GM21360 (cell line): Measurements from ENCODE around the gene TATDN3.
"Not testable (repeated sequence)": the region's sequence is repeated elsewhere in the genome, so short reads cannot be mapped to it uniquely, and the experiment has no call there.

Source experiments
- ATAC-seq: cut with Tn5 transposase; IDR thresholded peaks from one replicate; pipeline ENCODE4 v1.9.1; 2021; ENCODE audit warnings: mild to moderate bottlenecking, moderate library complexity; ENCODE audit not compliant: unreplicated experiment

The TATDN3 gene

DNA sequence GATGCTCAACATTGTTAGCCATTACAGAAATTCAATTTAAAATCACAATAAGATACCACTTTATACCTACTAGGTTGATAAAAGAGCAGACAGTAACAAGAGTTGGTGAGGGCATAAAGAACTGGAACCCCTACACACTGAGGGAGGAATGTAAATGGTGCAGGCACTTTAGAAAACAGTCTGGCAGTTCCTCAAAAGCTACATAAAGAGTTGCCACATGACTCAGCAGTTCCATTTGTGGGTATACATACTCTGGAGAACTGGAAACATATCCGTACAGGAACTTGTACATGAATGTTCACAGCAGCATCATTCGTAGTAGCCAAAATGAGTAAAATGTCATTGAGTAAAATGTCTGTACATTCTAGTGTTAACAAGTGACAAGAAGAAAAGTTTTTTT is 17.1 kb upstream of the TATDN3 start:
- no peak for ATAC-seq

DNA sequence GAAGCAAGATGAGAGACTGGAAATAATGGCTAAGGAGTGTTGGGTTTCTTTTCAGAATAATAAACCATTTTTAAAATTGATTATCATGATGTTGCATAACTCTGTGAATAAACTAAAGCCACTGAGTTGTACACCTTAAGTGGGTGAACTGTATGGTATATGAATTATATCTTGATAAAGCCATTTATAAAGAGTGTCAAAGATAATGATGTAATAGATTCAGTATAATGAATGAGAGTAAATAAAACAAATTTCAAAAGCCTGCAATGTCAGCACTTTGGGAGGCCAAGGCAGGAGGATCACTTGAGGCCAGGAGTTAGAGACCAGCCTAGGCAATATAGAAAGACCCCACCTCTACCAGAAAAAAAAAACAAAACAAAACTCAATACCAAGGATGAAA is 16.5 kb upstream of the TATDN3 start:
- ATAC-seq, result no peak

DNA sequence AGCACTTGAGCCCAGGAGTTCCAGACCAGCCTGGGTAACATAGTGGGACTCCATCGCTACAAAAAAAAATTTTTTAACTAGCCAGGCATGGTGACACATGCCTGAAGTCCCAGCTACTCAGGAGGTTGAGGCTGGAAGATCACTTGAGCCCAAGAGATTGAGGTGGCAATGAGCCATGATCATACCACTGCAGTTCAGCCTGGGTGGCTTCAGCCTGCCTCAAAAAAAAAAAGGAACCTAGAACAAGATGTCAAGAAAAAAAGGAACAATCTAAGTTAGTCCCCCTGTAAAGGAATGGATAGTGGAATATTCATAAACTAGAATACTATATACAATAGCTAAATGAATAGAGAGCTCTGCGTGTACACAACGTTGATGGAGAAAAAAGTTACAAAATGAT is 14.5 kb upstream of the TATDN3 start:
- no peak for ATAC-seq

DNA sequence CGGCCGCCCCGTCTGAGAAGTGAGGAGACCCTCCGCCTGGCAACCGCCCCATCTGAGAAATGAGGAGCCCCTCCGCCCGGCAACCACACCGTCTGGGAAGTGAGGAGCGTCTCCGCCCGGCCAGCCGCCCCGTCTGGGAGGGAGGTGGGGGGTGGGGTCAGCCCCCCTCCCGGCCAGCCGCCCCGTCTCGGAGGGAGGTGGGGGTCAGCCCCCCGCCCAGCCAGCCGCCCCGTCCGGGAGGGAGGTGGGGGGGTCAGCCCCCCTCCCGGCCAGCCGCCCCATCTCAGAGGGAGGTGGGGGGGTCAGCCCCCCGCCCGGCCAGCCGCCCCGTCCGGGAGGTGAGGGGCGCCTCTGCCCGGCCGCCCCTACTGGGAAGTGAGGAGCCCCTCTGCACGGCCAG is 12.6 kb upstream of the TATDN3 start:
- ATAC-seq, result not testable (repeated sequence)

DNA sequence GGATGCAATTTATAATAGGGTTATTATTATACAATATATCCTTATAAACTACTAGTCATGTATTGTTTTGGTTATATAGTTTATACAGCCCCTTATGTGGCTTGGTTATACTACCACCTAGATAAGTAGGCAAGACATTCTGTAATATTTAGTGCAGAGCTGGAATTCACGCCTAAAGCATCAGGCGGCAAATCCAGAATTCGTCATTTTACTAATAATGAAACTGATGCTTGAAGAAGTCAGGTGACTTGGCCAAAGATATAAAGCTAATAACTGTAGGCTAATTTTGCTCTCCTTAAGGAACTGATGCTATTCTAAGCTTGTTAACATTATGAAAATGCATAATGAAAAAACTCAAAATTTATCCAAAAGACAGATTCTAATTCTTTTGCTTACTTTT is 10.9 kb upstream of the TATDN3 start:
- no peak for ATAC-seq

DNA sequence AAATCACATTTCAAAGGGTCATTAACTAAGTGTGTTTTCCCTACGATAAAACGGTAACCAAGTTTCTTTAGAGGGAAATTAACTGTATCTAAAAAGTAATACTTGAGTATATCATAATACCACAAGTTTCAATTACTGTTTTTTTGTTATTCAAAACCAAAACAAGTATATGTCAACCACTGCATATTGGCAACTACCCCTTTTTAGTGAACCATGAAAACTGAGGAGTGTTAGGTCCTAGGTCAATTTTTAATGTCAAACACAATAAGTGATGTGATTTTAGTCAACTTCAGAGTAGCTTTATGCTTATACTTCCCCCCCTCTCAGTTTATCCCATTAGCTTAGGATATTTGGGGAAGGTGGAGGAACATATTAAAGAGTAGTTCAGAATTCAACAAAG is 10.5 kb upstream of the TATDN3 start:
- no peak for ATAC-seq

DNA sequence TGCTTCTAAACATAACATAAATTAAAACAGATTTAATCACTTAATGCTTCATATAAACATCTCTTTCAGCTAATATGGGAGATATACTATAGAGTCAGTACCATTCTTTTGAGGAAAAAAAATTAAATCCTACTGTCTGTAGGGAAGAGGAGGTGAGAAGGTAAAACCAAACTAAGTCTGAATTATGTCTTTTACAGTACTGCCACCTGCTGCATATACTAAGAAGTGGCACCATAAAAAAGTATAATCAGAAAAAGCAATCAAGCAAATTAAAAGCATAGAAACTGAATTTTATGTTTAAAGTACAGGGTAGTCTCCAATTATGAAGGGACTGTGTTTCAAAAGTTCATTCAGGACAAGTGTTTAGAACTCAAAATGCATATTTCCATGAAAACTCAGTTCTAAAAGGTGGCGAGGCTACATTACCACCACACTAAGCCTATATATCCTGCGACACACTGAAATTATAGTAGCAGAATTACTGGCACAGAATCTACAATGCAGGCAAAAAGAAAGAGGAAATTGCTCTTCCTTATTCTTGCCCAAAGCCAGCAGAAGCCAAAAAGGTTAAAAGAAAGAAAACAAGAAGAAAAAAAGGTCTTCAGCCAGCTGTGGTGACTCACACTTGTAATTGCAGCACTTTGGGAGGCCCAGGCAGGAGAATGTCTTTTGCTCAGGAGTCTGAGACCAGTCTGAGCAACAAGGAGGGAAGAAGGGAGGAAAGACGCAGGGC is 9.1 kb upstream of the TATDN3 start:
- ATAC-seq, result no peak

DNA sequence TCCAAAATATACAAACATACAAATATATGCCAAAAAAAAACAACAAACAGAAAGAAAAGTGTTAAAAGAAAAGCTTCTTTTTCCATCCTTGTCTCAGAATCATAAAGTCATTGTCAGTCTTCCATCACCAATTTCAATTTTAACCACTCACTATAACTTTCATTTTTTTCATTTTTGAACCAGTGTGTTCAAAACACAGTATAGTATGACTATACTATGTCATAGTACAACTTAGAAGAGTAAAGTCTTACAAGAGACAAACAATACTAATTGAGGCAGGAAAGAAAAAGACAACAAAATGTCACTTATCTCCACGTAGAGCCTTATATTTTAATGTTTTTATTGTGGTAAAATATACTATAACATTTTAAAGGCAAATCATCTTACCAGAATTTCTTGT is 7.7 kb upstream of the TATDN3 start:
- no peak for ATAC-seq

DNA sequence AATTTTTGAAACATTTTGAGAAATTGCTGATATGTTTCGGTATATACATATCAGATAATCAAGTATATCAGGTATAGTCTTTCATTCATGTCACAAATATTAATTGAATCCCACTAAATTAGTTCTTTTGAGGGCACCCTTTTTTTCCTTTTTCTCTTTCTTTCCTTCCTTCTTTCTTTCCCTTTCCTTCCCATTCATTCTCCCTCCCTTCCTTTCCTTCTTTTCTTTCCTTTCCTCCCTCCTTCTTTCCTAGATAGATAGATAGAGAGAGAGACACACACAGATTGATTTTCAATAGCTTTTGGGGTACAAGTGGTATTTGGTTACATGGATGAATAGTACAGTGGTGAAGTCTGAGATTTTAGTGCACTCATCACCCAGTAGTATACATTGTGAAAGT is 5.8 kb upstream of the TATDN3 start:
- no peak for ATAC-seq

DNA sequence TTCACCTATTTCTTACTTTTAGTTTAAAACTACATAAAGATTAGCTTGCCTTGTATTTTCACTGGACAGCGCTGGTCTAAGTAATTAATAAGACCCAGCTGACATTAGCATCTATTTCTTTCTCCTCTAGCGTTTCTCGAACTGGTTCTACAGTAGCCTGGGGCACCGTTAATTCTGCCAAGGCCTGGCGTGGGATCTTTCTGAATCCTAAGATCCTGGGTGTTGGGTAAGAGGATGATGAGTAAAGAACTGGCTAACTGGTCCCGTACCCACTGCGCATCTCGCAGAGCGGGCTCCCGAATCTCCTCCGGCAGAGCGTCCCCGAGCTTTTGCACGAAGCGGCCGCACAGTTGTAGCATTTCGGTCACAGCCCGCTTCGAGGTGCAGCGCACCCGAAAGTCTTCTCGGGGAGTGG is 426 bp upstream of the TATDN3 start:
- ATAC-seq, result peak; percentile 21

DNA sequence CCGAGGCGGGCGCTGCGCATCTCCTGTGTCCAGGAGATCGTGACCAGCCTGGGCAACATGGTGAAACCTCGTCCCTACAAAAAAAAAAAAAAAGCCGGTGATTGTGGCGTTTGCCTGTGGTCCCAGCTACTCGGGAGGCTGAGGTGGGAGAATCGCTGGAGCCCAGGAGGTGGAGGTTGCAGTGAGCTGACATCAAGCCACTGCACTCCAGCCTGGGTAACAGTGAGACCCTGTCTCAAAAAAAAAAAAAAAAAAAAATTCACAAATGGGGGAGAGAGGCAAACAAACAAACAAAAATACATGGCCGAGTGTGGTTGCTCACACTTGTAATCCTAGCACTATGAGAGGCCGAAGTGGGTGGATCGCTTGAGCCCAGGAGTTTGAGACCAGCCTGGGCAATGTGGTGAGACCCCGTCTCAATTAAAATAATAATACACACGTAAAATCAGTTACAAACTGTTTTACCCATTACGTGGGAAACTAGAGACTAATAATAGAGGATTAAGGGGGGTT is 758 bp downstream of the TATDN3 start:
- no peak for ATAC-seq

DNA sequence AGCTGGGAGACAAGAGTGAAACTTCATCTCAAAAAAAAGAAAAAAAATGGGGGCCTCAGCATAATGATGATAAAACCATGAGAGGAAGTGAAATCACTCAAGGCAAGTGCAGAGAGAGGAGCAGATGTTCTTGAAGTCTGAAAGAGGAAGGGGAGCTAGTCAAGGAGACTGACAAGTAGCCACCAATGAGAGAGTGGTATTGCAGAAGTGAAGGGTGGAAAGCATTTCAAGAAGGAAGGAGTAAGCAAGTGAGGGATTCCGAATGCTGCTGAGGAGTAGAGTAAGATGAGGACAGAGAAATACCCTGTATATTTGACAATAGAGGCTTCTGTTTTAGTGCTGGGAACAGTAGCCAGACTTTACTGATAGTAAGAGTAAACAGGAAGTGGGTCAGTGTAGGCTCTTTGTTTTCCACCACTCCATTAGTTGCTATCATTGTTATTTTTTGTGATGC is 2.9 kb downstream of the TATDN3 start:
- ATAC-seq, result peak; percentile 80

DNA sequence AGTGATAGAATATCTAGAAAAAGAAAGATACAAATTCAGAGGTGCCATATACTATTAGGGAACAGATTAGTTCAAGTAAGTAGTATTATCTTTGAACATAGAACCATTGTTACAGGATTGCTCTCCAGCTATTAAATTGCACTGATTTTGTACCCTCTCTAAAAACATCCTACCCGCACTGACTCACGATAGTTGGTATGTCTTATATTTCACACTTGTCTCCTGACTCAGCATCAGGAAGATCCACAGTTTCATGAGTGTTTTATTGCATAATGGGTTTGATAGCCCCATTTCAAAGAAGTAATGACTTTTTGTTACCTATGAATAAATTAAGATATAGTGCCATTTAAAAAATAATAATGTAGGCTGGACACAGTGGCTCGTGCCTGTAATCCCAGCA is 6.0 kb downstream of the TATDN3 start:
- no peak for ATAC-seq

DNA sequence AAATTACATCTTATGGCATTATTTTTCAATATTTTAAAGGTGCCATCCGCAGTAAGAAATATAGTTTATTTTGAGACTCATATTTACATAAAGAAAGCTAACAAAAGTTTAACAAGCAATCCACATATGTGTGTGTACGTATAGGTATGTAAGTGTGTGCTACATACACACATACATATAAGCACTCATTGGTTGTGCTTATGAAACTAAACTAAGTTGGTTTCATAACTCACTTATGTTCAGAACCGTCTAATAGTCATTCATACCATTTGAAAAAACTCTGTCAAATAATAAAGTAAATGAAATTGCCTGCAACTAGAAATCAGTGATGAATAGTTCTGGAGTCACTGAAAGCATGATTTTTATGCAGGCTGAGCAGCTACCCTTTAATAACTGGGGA is 14.1 kb downstream of the TATDN3 start:
- ATAC-seq, result no peak

DNA sequence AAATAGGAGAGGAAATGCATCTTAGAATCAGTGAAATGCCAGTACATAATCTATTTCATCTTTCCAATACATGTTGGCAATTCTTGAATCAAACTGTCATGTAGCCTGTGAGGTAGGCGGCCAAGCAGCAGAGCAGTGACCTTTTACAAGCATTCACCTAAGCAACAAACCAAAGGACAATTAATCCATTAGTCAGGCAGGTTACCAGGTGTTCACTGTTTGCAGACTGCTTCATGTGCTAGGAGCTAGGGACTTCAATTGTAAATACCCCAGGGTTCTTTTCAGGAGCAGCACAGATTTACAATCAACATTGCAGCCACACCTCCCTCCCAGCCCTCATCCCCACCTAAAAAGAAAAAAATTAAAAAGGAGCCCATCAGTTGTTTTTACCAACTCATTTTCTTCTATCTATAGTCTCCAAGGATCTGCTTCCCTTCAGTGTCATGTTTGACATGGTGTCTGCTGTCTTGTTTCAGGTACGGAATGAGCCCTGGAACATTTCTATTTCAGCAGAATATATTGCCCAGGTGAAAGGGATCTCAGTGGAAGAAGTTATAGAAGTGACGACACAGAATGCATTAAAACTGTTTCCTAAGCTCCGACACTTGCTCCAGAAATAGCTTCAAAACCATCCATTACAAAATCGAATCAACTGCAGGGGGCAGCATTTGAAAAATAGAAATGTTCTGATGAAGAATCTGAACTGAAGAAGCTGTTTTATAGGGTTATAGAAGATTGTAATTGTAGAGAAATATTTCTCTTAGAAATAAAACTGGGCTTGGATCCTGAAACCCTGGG is 23.0 kb downstream of the TATDN3 start:
- no peak for ATAC-seq

DNA sequence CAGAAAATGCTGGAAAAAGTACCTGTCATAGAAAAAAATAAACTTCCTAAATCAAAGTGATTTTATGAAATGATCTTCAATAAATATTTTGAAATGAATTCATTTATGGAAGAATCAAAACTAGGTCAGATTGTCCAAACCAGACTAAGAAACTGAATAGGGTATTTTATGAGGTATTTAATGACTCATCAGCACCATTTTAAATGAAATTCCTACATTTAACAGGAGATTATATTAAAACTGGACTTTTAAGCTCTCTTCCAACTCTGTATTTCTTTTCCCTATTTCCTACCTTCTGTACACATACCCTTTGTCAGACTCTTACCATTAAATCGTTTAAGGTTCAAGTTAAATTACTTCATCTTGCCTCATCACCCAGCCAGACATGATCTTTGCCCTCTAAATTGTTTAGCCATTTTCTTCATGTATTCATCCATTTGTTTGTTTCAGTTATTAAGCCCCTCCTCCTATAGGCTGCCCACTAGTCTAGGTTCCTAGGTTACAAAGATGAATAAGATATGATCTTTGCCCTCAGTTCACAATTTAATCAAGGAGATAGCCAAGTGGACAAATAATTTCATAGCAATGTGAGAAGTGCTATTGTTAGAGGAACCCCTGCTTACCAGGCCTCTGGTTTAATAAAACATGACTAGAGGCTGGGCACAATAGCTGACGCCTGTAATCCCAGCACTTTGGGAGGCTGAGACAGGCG is 25.0 kb downstream of the TATDN3 start:
- ATAC-seq, result no peak

DNA sequence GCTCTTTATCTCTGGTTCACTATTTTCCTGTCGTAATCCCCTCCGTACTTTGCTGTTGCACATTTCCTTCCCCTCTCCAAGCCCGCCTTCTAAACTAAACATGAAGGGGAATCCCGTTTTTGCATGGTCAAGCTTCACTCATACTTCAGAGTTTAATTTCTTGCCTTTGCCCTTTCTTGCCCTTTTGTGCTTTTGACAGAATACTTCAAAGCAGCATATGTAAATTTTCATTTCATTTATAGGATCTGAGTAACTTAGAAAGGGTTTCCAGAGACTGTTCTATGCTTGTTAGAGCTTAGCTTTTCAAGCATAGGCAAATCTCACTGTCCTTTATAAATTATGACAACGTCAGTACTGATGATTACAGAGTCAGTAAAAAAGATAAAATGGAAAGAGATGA is 28.0 kb downstream of the TATDN3 start:
- ATAC-seq, result peak; percentile 79

DNA sequence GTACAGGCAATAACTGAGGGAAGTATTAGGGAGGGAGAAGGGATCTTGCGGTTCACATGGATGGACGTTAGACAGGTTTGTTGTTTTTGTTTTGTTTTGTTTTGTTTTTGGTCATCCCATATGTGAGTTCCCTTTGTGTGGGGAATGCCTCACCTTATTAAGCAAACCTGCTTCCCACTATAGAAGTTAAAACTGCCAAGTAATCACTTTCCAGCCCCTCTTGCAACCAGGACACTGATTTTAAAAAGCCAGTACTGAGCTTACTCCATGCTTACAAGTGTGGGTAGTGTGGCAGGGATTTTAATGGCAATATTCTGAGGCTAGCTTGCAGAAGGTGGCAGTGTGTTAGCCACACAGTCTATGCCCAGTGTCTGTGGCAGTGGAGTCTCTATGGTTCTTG is 29.3 kb downstream of the TATDN3 start:
- no peak for ATAC-seq

DNA sequence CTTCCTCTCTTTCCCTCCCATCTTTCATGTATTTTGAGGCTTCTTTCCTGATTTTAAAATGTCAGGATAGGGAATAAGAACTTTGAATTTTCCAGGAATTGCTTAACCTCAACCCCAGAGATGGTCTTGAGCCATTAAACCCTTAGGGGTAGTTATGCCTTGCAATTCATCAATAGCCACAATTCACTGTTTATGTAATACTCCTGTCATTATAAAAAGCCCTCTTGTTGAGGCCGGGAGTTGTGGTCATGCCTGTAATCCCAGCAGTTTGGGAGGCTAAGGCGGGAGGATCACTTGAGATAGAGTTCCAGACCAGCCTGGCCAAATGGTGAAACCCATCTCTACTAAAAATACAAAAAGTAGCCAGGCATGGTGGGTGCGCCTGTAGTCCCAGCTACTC is 31.3 kb downstream of the TATDN3 start:
- no peak for ATAC-seq

DNA sequence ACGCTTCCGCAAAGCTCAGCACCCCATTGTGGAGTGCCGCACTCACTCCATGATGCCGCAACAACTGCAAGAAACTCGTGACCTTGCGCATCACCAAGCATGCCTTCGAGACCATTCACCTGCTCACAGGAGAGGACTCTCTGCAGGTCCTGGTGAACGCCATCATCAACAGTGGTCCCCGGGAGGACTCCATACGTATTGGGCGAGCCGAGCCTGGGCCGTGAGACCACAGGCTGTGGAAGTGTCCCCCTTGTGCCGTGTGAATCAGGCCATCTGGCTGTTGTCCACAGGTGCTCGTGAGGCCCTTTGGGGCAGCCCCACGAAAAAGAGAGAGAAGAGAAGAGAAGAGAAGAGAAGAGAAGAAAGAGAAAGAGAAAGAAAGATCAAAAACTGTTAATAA is 32.5 kb downstream of the TATDN3 start:
- no peak for ATAC-seq

DNA sequence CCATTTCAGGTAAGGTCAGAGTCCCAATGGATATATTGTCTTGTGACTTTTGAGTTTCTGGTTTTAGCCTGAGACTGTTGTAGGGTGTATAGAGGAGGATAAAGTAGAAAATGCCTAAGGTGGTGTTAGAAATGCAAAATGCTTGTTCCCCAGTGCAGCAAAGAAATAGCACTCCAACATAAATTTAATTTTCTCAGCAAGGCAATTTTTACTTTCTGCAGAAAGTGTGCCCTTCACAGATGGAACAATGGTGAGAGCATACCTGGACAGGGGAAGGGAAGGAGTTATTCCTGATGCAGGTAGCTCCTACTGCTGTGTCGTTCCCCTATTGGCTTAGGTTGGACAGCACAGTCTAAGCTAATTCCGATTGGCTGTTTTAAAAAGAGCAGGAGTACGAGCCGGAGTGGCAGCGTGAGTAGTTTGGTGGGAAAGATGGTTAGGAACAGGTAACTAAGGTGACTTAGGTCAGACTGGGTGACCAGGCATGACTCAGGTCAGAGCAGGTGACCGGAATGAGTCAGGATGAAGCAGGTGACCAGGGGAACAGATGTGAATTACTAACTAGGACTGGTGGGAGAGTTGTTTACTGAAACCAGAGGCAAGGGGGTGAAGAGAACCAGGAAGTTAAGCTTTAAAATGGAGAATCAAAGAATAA is 34.2 kb downstream of the TATDN3 start:
- no peak for ATAC-seq
